K562 (cell line): ENCODE results near the gene SIGLEC6. TPM values are rescaled to one million over a fixed set of nuclear protein-coding genes. Genes with fewer than 3 reads are reported as not detected.
A peak's percentile ranks its signal among the peaks of the same experiment; 100 is the strongest.

ENCODE experiments used
- ARID1B ChIP-seq: fragments of 450-650 bp; IDR thresholded peaks from 2 replicates; pipeline ENCODE4 v1.6.1; 2016; ENCODE audit warnings: antibody characterized with exemption, mild to moderate bottlenecking, inconsistent platforms
- ATF1 ChIP-seq, 2 experiments: fragments of 450-650 bp in 1 of 2; IDR thresholded peaks; 2 replicates each; pipeline ENCODE4 v1.6.1; 2016; ENCODE audit warnings: missing compliant biosample characterization in 1 of 2, missing genetic modification characterization in 1 of 2
- BACH1 ChIP-seq: fragments of 200-800 bp; sonication (Bioruptor generic); IDR thresholded peaks from 2 replicates; pipeline ENCODE4 v1.6.1; 2016; ENCODE audit warnings: missing genetic modification characterization, missing compliant biosample characterization
- CBFA2T3 ChIP-seq: fragments of 450-650 bp; IDR thresholded peaks from 2 replicates; pipeline ENCODE4 v1.6.1; 2017
- CBX1 ChIP-seq: sonication (generic); IDR thresholded peaks from 2 replicates; pipeline ENCODE4 v1.6.1; 2016; ENCODE audit warnings: antibody characterized with exemption, low read depth, mild to moderate bottlenecking
- CCNT2 ChIP-seq: IDR thresholded peaks from 2 replicates; pipeline ENCODE4 v1.6.1; 2011; ENCODE audit warnings: borderline replicate concordance, low read depth, mild to moderate bottlenecking, moderate library complexity, mixed read lengths, low read length; ENCODE audit not compliant: insufficient read length; ENCODE audit errors: extremely low read depth
- HDAC2 ChIP-seq: fragments of 450-650 bp; IDR thresholded peaks from 2 replicates; pipeline ENCODE4 v1.6.1; 2016; ENCODE audit warnings: mild to moderate bottlenecking
- LEF1 ChIP-seq: fragments of 450-650 bp; IDR thresholded peaks from 2 replicates; pipeline ENCODE4 v1.6.1; 2016; ENCODE audit warnings: mild to moderate bottlenecking
- MAX ChIP-seq: sonication (generic); formaldehyde crosslinking; IDR thresholded peaks from 2 replicates; pipeline ENCODE4 v1.9.0; 2022; ENCODE audit warnings: mild to moderate bottlenecking, missing genetic modification reagents
- NFE2 ChIP-seq: IDR thresholded peaks from 2 replicates; pipeline ENCODE4 v1.6.1; 2014; ENCODE audit warnings: antibody characterized with exemption, low read depth
- NFYB ChIP-seq: IDR thresholded peaks from 2 replicates; pipeline ENCODE4 v1.6.1; 2011; ENCODE audit warnings: mild to moderate bottlenecking, moderate library complexity; ENCODE audit not compliant: insufficient read length; ENCODE audit errors: extremely low read depth
- NUFIP1 ChIP-seq: fragments of 450-650 bp; IDR thresholded peaks from 2 replicates; pipeline ENCODE4 v1.6.1; 2018; ENCODE audit not compliant: partially characterized antibody
- POLR2B ChIP-seq: fragments of 450-650 bp; IDR thresholded peaks from 2 replicates; pipeline ENCODE4 v1.6.1; 2018; ENCODE audit warnings: low read depth; ENCODE audit not compliant: partially characterized antibody
- PYGO2 ChIP-seq: fragments of 450-650 bp; IDR thresholded peaks from 2 replicates; pipeline ENCODE4 v1.6.1; 2016; ENCODE audit warnings: mild to moderate bottlenecking, missing genetic modification characterization, moderate library complexity, missing compliant biosample characterization
- SMARCA4 ChIP-seq: fragments of 450-650 bp; IDR thresholded peaks from 2 replicates; pipeline ENCODE4 v1.6.1; 2016
- SOX6 ChIP-seq: fragments of 450-650 bp; IDR thresholded peaks from 2 replicates; pipeline ENCODE4 v1.6.1; 2014; ENCODE audit warnings: mild to moderate bottlenecking
- ZBTB40 ChIP-seq, 2 experiments: fragments of 450-650 bp in 1 of 2; sonication (generic) in 1 of 2; formaldehyde crosslinking in 1 of 2; IDR thresholded peaks; 2 replicates each; pipeline versions ENCODE4 v1.7.1 to v1.9.0; 2016 to 2022; ENCODE audit warnings: inconsistent platforms in 1 of 2, mild to moderate bottlenecking in 1 of 2, missing genetic modification reagents in 1 of 2
- ZNF133 ChIP-seq: fragments of 250-450 bp; sonication (Bioruptor Pico); IDR thresholded peaks from 2 replicates; pipeline ENCODE4 v1.4.0; 2020; ENCODE audit warnings: mild to moderate bottlenecking
- ZNF561 ChIP-seq: fragments of 450-650 bp; formaldehyde crosslinking; conservative IDR thresholded peaks from 2 replicates; pipeline ENCODE4 v1.4.0; 2020; ENCODE audit warnings: mild to moderate bottlenecking, moderate library complexity
- ZNF589 ChIP-seq: fragments of 200-800 bp; sonication (Bioruptor generic); IDR thresholded peaks from 2 replicates; pipeline ENCODE4 v1.6.1; 2016; ENCODE audit warnings: low read depth, missing genetic modification characterization, missing compliant biosample characterization
- ZNF830 ChIP-seq: fragments of 250-450 bp; sonication (Bioruptor Pico); IDR thresholded peaks from 2 replicates; pipeline ENCODE4 v1.5.0; 2021; ENCODE audit warnings: mild to moderate bottlenecking
- polyA plus RNA-seq, 8 experiments: library from polyadenylated mRNA; depleted of rRNA in 4 of 8; stranded (reverse) in 5 of 8; unstranded in 3 of 8; fragments of >200 nt; fragmentation: Nextera tagmentation in 2 of 8; fragmentation: Illumina TruSeq in 1 of 8; extraction: Ambion mirVana in 2 of 8; extraction: Trizol in 1 of 8; gene quantifications; 2 replicates each; pipeline versions ENCODE4 v1.2.1 to v1.2.3, GENCODE V29; 2011 to 2014; ENCODE audit warnings: inconsistent platforms in 1 of 8, missing spikeins in 1 of 8
- total RNA-seq, 7 experiments: library from RNA; depleted of rRNA in 6 of 7; stranded (reverse); fragments of >200 nt in 6 of 7; fragmentation: Illumina TruSeq in 2 of 7; extraction: Trizol in 2 of 7; gene quantifications; 2 replicates each; pipeline versions ENCODE4 v1.2.1 to v1.2.3, GENCODE V29; 2011 to 2021; ENCODE audit warnings: low replicate concordance in 1 of 7

The SIGLEC6 gene
- total and polyA plus RNA-seq, 9 of the 15 experiments (the other 6 are each of a cell fraction or from before 2014, with no cell fraction given): 0.03 to 17.5 (median 0.71) TPM

- TF ChIP-seq ATF1 (CRISPR knock-in tag; IDR thresholded peaks at IDR 0.05) (no peak), ATF1 (tag; IDR thresholded peaks at IDR 0.05) (peak; percentile 72), CCNT2 (peak; percentile 99), NFYB (peak; percentile 28), HDAC2 (peak; percentile 84), LEF1 (peak; percentile 99), NFE2 (peak; percentile 90), SOX6 (peak; percentile 97), ZNF830 (CRISPR knock-in tag) (no peak), CBFA2T3 (peak; percentile 98), CBX1 (peak; percentile 62; the same call in 1 of the 2 replicates), ZNF589 (CRISPR knock-in tag) (peak; percentile 90; the same call in 1 of the 2 replicates), NUFIP1 (no peak), MAX (CRISPR knock-in tag) (peak; percentile 31; the same call in 1 of the 2 replicates), PYGO2 (peak; percentile 84), ZNF561 (CRISPR knock-in tag) (no peak), SMARCA4 (peak; percentile 99), POLR2B (peak; percentile 55), ARID1B (peak; percentile 100), ZBTB40 (IDR thresholded peaks at IDR 0.05) (peak; percentile 33; the same call in 1 of the 2 replicates), ZBTB40 (CRISPR knock-in tag; IDR thresholded peaks at IDR 0.05) (no peak), BACH1 (tag) (peak; percentile 67; the same call in 1 of the 2 replicates), ZNF133 (CRISPR knock-in tag) (no peak)
Measured at GRCh38 chr19:51546650-51547396, 15.4 kb upstream of the SIGLEC6 start (continued).
